Cerebellar cortex (tissue), 1 donor: Measurements from ENCODE around the gene BTBD19.
"Not testable (repeated sequence)": the region's sequence is repeated elsewhere in the genome, so short reads cannot be mapped to it uniquely, and the experiment has no call there.

Experiments used
- DNase-seq: peaks from one replicate; pipeline ENCODE4 v3.0.0-alpha.2; 2015; ENCODE audit warnings: low spot score

Gene BTBD19

DNA sequence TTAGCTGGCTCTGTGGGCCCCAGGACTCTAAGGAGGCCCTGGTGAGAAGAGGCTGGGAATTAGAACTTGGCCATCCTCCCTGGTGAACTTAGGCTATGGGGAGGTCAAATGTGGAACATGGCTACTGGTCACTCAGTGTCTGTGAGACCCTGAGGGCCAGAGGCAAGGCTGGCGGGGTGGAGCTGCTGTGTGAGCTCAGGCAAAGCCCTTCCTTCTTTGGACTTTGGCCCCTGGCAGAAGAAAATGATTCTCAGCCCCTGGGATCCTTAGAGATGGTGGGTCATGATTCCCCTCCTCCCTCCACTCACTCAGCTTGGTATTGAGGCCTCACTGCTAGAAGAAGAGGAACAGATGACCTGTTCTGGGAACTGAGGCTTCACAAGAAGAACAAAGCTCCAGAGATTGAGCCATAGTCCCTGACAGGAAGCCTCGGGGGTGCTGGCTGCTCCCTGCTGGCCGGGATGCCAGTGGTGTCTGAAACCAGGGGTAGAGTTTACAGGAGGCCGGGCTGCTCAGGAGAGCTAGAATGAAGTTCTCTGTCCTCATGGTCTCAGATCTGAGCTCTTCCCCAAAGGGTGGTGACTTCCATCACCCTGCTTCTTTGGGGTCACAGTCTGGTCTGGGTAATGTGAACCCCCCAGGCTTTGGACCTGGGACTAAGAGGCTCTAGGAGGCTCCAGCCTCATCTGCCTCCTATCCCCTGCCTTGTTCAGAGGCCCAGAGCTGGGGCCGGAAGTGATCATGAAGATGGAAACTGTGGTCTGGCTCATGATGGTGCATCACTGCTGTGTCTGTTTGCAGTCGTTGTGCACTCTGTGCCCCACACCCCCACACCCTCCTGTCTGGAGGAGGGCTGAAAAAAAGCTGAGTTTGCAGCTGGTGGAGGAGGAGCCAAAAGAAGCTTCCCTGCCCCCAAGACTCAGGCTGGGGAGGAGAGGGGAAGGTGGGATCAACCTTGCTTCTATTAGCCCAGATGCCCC, 905 bp downstream of the BTBD19 start:
- no peak for DNase-seq

DNA sequence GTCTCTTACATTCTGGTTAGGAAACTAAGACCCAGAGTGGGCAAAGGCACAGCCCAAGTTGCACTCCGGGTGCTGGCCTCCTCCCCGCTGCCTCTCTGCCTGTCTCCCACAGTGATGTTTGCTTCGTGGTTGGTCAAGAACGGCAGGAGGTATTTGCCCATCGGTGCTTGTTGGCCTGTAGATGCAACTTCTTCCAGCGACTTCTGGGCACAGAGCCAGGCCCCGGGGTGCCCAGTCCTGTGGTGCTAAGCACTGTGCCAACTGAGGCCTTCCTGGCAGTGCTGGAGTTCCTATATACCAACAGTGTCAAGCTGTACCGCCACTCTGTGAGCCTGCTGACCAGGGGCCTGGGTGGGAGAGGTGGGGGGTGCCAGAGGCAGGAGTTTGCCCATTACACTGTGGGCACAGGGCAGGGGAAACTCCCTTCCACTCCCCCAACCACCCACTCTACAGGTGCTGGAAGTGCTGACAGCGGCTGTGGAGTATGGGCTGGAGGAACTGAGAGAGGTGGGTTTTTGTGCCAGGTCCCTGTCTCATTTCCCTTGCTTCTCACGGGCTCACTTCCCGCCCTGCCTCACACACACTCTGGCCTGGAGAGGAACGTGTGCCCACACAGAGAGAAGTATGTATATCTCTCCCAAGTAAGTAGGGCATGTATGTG, 1.9 kb downstream of the BTBD19 start:
- no peak for DNase-seq

DNA sequence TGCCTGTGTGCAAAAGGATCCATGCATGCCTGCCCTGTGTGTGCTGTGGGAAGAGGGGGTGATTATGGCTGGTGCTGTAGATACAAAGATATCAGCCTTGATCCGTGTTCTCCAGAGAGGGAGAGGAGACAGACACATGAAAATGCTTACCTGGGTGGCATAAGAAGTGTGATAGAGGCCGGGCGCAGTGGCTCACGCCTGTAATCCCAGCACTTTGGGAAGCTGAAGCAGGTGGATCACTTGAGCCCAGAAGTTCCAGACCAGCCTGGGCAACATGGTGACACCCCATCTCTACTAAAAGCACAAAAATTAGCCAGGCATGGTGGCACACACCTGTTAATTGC, 2.4 kb downstream of the BTBD19 start:
- DNase-seq: not testable (repeated sequence)

DNA sequence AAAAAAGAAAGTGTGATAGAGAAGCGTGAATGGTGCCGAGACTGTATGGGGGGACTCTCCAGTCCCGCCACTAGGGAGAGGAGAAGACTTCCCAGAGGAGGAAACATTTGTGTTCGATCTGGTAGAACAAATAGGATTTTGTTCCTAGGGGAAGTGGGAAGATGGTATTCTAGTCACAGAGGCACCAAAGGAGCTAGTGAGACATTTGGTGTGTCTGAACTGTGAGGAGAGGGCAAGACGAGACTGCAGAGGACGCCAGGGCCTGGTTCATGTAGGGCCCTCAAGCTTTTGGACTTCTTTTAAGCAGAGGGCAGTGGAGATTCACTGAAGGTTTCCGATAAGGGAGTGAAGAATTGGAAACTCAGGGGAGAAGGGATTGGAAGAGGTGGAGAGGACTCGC, 2.9 kb downstream of the BTBD19 start:
- DNase-seq: no peak

DNA sequence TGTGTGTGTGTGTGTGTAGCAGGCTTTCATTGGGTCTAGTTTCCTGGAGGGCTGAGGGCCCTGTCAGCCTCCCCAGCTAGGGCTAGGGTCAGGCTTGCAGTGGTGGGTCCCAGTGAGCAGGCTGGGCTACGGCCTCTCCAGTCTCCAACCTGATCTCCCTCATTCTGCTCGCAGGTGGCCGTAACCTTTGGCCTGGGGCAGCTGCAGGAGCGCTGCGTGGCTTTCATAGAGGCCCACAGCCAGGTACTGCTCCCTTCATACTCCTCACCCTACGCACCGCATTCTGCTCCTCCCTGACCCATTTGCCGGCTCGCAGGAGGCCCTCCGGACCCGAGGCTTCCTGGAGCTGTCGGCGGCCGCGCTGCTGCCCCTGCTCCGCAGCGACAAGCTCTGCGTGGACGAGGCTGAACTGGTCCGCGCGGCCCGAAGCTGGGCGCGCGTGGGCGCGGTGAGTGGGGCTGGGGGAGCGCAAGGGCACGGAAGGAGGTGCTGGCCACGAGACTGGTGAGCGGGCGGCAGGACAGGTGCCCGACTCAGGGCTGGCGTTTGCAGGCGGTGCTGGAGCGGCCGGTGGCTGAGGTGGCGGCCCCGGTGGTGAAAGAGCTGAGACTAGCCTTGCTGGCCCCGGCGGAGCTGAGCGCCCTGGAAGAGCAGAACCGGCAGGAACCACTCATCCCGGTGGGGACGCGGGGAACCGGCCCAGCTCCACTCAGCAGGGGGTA, 4.7 kb downstream of the BTBD19 start:
- peak; percentile 40 for DNase-seq

DNA sequence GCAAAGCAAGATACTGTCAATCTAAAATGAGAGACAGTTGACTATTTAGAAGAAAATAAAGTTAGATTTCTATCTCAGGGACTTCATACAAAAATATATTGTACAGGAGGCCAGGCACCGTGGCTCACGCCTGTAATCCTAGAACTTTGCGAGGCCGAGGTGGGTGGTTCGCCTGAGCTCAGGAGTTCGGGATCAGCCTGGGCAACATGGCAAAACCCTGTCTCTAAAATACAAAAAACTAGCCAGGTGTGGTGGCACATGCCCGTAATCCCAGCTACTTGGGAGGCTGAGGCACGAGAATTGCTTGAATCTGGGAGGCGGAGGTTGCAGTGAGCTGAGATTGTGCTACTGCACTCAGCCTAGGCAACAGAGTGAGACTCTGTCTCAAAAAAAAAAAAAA, 7.6 kb downstream of the BTBD19 start:
- DNase-seq: not testable (repeated sequence)

DNA sequence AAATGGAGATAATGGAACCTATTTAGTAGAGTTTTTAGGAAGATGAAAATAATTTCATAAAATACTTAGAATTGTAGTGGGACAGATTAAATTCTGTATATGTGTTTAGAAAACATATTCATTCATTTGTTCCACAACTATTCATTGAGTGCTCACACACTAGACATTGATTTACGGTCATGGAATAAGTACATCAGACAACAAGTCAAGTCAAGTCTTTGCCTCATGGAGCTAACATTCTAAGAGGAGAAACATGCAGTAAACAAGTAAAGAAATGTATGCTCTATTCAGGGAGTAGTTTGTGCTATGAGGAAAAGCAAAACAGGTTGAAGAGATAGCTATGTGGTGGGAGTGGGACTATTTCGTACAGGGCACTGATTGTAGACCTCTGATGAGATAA, 9.0 kb downstream of the BTBD19 start:
- DNase-seq: no peak

DNA sequence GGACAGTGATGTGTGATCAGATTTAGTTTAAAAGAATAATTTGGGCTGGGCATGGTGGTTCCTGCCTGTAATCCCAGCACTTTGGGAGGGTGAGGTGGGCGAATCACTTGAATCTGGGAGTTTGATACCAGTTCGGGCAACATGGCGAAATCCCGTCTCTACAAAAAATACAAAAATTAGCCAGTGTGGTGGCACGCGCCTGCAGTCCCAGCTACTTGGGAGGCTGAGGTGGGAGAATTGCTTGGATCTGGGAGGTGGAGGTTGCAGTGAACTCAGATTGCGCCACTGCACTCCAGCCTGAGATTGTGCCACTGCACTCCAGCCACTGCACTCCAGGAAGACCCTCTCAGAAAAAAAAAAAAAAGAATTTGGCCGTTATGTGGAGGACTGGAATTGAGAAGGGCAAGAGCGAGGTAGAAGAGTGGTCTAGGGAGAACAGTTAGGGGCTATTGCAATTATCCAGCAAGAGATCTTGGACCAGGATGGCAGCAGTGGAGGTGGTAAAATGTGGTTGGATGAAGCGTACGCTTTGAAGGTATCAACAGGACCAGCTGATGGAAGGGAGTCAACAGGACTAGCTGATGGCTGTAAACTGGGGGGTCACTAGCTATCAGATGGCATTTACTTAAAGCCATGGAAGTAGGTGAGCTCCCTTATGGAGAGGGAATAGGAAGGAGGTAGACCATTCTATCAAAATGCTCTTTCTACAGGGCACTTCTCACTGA, 9.6 kb downstream of the BTBD19 start:
- DNase-seq: no peak

DNA sequence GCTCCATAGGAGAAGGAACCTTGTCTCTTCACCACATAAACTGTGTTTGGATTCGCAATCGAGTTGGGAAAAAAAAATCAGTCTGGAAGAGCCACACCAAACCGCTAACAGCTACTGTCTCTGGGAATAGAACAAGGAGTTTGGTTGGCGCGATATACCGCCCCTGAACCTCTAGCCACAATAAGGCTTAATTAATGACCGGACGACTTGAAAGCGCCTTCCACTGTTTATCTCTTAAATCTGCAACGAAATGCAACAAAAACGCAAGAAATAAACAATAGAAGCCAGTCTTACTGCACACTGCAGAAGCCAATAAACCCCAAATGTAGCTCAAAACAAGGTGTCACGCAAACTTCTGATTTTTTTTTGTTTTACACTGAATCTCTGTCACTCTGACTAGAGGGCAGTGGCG, 10.9 kb downstream of the BTBD19 start:
- DNase-seq: no peak

DNA sequence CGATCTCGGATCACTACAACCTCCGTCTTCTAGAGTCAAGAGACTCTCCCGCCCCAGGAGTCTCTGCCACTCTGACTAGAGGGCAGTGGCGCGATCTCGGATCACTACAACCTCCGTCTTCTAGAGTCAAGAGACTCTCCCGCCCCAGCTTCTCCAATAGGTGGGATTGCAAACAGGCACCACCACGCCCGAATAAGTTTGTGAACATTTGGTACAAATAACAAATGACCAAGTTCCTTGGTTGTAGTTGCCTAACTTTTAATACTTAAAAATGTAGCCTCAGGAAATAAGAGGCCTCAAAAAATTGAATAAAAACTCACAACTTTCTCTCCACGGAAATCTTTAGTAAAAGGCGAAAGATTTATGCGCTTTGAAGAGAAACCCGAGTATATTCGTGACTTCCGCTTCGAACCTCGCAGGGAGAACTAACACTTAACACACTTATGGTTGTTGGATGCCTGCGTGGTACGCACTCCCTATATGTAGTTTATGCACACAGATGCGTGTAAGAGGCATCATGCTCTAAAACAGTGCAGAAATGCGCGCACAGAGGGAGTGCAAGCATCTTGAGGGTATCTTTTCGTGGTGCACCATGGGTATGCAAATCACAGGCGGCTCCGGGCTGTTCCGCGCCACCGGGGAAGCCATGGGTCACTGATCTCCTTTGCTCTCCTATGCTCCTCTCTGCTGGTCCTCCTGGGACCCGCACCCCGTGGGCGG, 11.4 kb downstream of the BTBD19 start:
- peak; percentile 94 for DNase-seq

DNA sequence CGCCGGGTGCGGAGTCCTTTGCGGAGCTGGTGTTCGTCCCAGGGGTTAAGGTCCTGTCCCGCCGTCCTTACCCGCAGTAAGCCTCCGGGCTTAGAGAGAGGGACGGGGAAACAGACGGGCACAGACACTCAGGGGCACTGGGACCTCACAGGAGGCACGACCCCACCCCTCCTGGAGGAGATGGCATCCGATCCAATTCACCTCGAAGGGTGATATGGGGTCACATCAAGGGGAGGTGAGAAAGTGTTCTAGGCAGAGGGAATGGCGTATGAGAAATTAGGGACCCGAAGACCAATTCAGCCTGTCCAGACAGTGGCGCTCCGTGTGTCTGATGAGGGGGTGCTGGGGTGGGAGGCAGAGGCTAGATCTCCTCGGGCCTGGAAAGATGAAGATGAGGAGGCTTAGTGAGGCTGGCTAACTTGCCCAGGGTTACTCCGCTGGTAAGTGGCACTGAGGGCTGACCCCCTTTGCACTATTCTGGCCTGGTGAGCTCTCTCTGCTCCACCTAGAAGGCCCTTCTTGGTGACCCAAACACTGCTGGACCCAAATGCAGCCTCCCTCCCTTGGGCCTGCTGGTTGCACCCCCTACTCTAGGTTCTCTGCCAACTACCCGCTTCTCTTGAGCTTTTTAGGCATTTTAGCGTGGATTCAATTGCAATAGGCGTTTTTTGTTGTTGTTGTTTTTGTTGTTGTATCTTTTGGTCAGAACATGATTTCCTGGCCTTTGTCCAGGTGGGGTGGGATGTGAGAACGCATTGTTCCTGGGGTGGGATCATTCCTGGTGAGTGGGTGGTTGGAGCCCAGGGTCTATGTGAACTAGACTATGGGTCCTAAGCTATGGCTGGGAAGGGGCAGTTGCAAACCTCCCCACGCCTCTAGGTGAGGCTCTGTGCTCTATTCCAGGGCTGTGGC, 12.3 kb downstream of the BTBD19 start:
- DNase-seq: no peak

DNA sequence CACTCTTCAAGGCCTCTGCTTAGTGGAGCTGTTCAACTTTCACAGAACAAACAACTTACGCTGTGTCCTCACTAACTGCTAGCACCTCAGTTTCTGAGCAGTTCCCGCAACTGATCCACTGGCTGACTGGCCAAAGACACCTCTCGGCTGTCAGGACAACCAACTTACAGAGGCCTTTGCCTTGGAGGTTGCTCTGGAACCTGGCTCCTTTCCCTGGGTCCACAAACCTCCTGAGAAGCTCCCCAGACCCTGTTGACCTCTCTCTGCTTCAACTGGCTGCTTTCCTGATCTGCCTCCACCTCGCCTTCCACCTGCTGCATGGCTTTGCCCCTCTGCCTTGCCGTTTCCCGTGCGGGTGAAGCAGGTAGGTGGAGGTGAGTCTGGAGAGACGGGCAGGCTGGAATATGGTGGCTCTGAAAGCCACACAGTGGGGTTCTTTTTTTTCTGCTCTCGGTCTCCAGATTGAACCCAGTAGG, 13.0 kb downstream of the BTBD19 start:
- peak; percentile 44 for DNase-seq

DNA sequence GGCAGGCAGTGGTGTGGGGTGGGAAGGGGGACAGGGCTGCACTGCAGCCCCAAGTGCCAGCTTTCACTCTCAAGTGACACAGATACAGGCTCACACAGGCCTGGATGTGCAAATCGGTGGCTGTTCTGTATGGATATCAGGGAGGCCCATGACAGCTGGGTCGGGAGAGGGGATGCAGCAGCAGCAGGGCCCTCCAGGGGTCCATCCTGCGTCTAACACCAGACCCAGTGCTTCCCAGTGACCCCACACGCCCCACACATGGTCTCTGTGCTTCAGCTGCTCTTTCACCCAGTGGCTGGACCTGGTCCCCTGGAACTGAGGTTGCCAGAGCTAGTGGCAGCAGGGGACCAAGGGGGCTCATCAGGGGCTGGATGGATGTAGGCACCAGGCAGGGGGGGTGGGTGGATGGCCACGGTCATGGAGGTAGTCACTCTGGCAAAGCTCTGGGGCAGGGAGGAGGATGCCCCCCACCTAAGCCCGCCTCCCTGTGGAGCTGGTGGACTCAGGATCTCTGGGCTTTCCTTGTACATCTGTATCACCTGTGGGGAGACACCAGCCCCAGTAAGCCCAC, 13.9 kb downstream of the BTBD19 start:
- DNase-seq: no peak

DNA sequence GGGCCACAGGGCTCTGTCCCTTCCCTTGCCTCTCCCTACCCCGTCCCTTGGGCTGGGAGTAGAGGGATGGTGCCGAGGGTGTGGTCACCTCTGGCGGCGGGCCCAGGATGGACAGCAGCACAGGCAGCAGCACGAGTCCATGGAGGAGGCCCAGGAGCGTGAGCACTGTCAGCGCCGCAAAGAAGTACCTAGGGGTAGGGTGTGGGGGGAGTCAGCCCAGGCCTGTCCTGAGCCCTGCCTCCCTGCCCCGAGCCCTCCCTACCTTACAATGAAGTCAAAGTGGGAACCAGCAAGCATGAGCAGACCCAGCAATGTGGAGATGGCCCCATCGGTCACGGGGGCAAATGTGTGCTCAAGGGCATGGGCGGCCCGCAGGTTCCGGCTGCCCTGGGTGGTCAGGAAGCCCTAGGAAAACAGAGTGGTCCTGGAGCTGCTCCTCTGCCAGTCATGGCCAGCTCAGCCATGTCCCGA, 14.7 kb downstream of the BTBD19 start:
- DNase-seq: no peak

DNA sequence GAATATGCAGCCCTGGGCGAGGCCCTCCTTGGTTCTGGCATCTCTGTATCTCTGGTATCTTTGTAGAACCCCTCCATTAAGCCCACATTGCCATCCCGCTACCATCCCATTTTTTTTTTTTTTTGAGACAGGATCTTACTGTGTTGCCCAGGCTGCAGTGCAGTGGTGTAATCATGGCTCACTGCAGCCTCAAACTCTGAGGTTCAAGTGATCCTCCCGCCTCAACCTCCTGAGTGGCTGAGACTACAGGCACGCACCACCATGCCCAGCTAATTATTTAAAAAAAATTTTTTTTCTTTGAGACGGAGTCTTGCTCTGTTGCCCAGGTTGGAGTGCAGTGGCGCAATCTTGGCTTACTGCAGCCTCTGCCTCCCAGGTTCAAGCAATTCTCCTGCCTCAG, 16.1 kb downstream of the BTBD19 start:
- DNase-seq: not testable (repeated sequence)

DNA sequence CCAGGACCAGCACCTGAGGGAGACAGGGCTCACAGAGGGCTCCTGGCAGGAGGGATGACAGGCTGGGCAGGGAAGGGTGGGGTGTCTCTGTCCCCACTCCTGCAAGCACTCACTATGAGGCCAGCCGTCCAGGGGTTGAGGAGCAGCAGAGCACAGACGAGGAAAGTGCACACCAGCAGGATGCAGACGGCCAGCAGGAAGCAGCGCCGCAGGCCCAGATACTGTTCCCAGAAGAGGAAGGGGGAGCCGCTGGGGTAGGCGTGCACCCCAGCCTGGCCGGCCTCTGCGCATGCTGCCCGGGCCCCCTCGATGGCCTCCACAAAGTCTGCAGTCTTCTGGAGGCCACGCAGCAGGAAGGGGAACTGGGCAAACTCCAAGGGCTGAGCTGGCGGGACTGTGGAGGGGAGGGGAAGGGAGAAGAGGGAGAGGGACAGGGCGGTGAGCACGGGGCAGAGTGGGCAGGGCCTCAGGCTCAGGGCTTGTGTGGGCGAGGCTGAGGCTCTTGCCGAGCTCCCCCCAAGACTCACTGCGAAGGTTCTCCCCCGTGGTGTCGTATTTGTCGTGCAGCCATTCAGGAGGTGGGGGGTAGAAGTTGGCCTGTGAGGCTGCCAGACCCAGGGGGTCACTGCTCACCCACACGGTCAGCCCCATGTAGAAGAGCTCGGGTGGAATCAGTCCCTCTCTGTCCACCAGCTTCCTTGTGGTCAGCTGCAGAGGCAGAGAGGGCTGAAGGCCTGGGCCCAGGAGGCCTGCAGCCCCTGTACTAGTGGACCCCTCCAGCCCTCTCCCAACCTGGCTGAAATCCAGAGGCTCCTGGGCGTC, 18.3 kb downstream of the BTBD19 start:
- no peak for DNase-seq

DNA sequence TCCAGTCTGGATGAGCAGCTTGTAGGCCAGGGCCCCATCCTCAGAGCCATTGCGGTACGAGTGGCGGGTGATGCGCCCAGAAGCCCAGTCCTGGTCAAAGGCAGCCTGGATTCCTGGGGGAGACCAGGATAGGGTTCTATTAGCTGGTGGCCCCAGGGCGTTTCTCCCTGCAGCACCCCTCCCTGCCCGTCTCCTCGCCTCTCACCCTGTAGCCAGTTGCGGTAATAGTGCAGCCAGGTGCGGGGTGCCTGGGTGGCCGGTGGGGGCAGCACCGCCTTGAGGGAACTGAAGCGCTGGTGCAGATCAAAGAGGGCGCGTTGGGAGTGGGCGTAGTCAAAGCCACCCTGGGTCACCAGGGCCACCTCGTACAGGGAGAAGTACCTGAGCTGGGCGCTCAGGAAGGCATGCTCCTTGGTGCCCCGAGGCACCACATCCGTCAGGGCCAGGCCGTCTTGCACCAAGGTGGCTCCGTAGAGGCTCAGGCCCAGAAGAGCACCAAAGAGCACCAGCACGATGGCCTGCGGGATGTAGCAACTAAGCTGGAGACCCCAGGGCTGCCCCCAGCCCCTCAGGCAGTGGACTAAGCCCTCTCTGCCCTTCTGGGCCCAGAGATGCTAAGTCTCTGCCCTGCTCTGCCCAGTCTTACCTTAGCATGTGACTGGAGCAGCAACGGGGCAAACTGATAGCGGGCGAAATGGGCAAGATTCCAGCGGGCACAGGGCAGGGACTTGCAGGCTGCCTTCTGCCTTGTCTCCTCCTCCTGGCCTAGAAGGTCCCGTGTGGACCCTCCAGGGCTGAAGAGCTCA, 19.1 kb downstream of the BTBD19 start:
- no peak for DNase-seq
